Duodenal mucosa (tissue), 2 donors: Measurements from ENCODE around the gene ABCA1.

Experiments
- H3K27ac ChIP-seq: one replicate; pipeline ENCODE4 v1.7.0; 2013; ENCODE audit warnings: low read depth, low read length
- H3K27me3 ChIP-seq, 2 donors: one replicate each; pipeline ENCODE4 v1.7.0; 2013; ENCODE audit warnings: low read length in 2 of 2, control low read depth in 1 of 2; ENCODE audit not compliant: insufficient read depth in 2 of 2, control insufficient read depth in 1 of 2
- H3K36me3 ChIP-seq, 2 donors: one replicate each; pipeline ENCODE4 v1.7.0; 2013; ENCODE audit warnings: low read length in 2 of 2, control low read depth in 1 of 2; ENCODE audit not compliant: insufficient read depth in 2 of 2, control insufficient read depth in 1 of 2
- H3K4me1 ChIP-seq, 2 donors: one replicate each; pipeline ENCODE4 v1.7.0; 2013; ENCODE audit warnings: low read length in 2 of 2, control low read depth in 1 of 2; ENCODE audit not compliant: insufficient read depth in 2 of 2, control insufficient read depth in 1 of 2
- H3K4me3 ChIP-seq, 2 donors: one replicate each; pipeline ENCODE4 v1.7.0; 2013; ENCODE audit warnings: low read length in 2 of 2, low read depth in 1 of 2
- H3K9ac ChIP-seq, 2 donors: one replicate each; pipeline ENCODE4 v1.7.0; 2013; ENCODE audit warnings: low read length in 2 of 2, low read depth in 1 of 2
- H3K9me3 ChIP-seq, 2 donors: one replicate each; pipeline ENCODE4 v1.7.0; 2013; ENCODE audit warnings: low read length in 2 of 2, control low read depth in 1 of 2; ENCODE audit not compliant: control insufficient read depth in 1 of 2

ABCA1 gene

GRCh38 chr9:104750185-104750767, 177.7 kb downstream of the ABCA1 start:
- Histone ChIP-seq H3K9me3 (no peaks in the 10 kb centered on the region), H3K36me3 (peaks cover 5 to 15% of the 10 kb centered on the region in 2 donors), H3K27me3 (no peaks in the 10 kb centered on the region), H3K9ac (no peak overlapping the region), H3K27ac (no peak overlapping the region), H3K4me1 (peaks cover 3 to 16% of the 10 kb centered on the region in 2 donors), H3K4me3 (no peak overlapping the region)

GRCh38 chr9:104748359-104749031, 179.5 kb downstream of the ABCA1 start:
- Histone ChIP-seq H3K4me1 (peaks cover 3 to 16% of the 10 kb centered on the region in 2 donors), H3K9ac (peak overlapping the region; percentile 78 to 79), H3K27ac (peak overlapping the region; percentile 92), H3K9me3 (no peaks in the 10 kb centered on the region), H3K4me3 (peak overlapping the region; percentile 92 to 93), H3K36me3 (peaks cover 5 to 10% of the 10 kb centered on the region in 2 donors), H3K27me3 (no peaks in the 10 kb centered on the region)

GRCh38 chr9:104747565-104748358, 180.2 kb downstream of the ABCA1 start, which contains the start of gene NIPSNAP3A:
NIPSNAP3A (plus strand) TSS chr9:104747683; CDS start chr9:104747793, 110 bp downstream.
- H3K27ac ChIP-seq, result peak within 1 kb of the TSS; percentile 92
- peak within 1 kb of the TSS; percentile 92 to 93 for H3K4me3 ChIP-seq
- peaks cover 3 to 16% of the 10 kb centered on the region in 2 donors for H3K4me1 ChIP-seq
- H3K27me3 ChIP-seq, result no peaks in the 10 kb centered on the region
- H3K9ac ChIP-seq, result peak within 1 kb of the TSS; percentile 78 to 79
- H3K36me3 ChIP-seq, result peaks cover 5 to 8% of the 10 kb centered on the region in 2 donors
- H3K9me3 ChIP-seq, result no peaks in the 10 kb centered on the region

- peak overlapping the region; percentile 78 to 79 for H3K9ac ChIP-seq
- H3K9me3 ChIP-seq, result no peaks in the 10 kb centered on the region
- peak overlapping the region; percentile 92 for H3K27ac ChIP-seq
- peak overlapping the region; percentile 92 to 93 for H3K4me3 ChIP-seq
- peaks cover 0 to 4% of the 10 kb centered on the region in 2 donors for H3K36me3 ChIP-seq
- H3K4me1 ChIP-seq, result peaks cover 3 to 16% of the 10 kb centered on the region in 2 donors
- no peaks in the 10 kb centered on the region for H3K27me3 ChIP-seq
These were observed 180.8 kb downstream of the ABCA1 start for GRCh38 chr9:104747245-104747564.

GRCh38 chr9:104746798-104747197, 181.2 kb downstream of the ABCA1 start:
- H3K4me1 ChIP-seq, result peaks cover 3 to 16% of the 10 kb centered on the region in 2 donors
- peak overlapping the region; percentile 92 for H3K27ac ChIP-seq
- H3K36me3 ChIP-seq, result peaks cover 0 to 4% of the 10 kb centered on the region in 2 donors
- H3K4me3 ChIP-seq, result peak overlapping the region; percentile 92 to 93
- H3K27me3 ChIP-seq, result no peaks in the 10 kb centered on the region
- H3K9ac ChIP-seq, result peak overlapping the region; percentile 78 to 79
- H3K9me3 ChIP-seq, result no peaks in the 10 kb centered on the region

- Histone ChIP-seq H3K27me3 (no peaks in the 10 kb centered on the region), H3K9ac (no peak overlapping the region), H3K27ac (no peak overlapping the region), H3K4me1 (peaks cover 3 to 16% of the 10 kb centered on the region in 2 donors), H3K36me3 (peaks cover 0 to under 1% of the 10 kb centered on the region in 2 donors), H3K4me3 (no peak overlapping the region), H3K9me3 (no peaks in the 10 kb centered on the region)
These were observed 181.7 kb downstream of the ABCA1 start for GRCh38 chr9:104746285-104746684.

- Histone ChIP-seq H3K9me3 (no peaks in the 10 kb centered on the region), H3K27ac (no peak overlapping the region), H3K4me3 (no peak overlapping the region), H3K4me1 (peaks cover 3 to 16% of the 10 kb centered on the region in 2 donors), H3K27me3 (no peaks in the 10 kb centered on the region), H3K36me3 (no peaks in the 10 kb centered on the region), H3K9ac (no peak overlapping the region)
These were observed 182.1 kb downstream of the ABCA1 start for GRCh38 chr9:104745852-104746251.

- Histone ChIP-seq H3K36me3 (no peaks in the 10 kb centered on the region), H3K9me3 (no peaks in the 10 kb centered on the region), H3K9ac (no peak overlapping the region), H3K4me1 (peaks cover 0 to 11% of the 10 kb centered on the region in 2 donors), H3K27me3 (no peaks in the 10 kb centered on the region), H3K4me3 (no peak overlapping the region), H3K27ac (no peak overlapping the region)
These were observed 184.5 kb downstream of the ABCA1 start for GRCh38 chr9:104743376-104743985.

GRCh38 chr9:104740621-104741020, 187.3 kb downstream of the ABCA1 start:
- Histone ChIP-seq H3K4me1 (no peaks in the 10 kb centered on the region), H3K9ac (no peak overlapping the region), H3K4me3 (no peak overlapping the region), H3K36me3 (no peaks in the 10 kb centered on the region), H3K9me3 (no peaks in the 10 kb centered on the region), H3K27ac (no peak overlapping the region), H3K27me3 (no peaks in the 10 kb centered on the region)
